Sigmoid colon (tissue), 4 donors: ENCODE measurements around the gene SYT7.

Experiments used
- POLR2AphosphoS5 ChIP-seq, 4 donors: sonication (generic); formaldehyde crosslinking; IDR thresholded peaks; one replicate each; pipeline ENCODE4 v1.6.1; 2017; ENCODE audit warnings: antibody characterized with exemption in 4 of 4
- TF ChIP-seq, protein P1 (sequence below), 4 experiments: fragments of 450-650 bp in 3 of 4; fragments of 200-600 bp in 1 of 4; IDR thresholded peaks; one replicate each; pipeline ENCODE4 v1.5.1; 2016 to 2019; ENCODE audit warnings: antibody characterized with exemption in 4 of 4, mild to moderate bottlenecking in 3 of 4, moderate library complexity in 2 of 4

DNA sequence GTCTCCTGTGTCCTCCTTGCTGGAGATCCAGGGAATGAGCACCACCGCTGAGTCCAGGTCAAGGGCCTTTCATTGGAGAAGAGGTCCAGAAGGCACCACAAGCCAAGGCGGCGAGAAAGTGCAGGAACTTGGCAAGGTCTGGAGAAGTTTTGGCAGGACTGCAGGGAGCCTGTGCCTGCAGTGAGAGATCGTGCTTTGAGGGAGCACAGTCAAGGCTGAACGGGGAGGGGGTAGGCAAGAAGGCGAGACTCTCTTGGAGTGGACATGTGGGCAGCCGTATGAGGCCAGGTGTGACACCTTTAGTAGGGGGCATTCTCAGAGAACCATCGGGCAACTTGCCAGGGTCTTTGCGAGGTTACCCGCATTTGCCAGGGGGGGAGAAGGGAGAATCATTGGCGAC is 41.9 kb downstream of the SYT7 start:
- TF ChIP-seq POLR2AphosphoS5 (IDR thresholded peaks at IDR 0.05), result no peak
- TF ChIP-seq, protein P1, sequence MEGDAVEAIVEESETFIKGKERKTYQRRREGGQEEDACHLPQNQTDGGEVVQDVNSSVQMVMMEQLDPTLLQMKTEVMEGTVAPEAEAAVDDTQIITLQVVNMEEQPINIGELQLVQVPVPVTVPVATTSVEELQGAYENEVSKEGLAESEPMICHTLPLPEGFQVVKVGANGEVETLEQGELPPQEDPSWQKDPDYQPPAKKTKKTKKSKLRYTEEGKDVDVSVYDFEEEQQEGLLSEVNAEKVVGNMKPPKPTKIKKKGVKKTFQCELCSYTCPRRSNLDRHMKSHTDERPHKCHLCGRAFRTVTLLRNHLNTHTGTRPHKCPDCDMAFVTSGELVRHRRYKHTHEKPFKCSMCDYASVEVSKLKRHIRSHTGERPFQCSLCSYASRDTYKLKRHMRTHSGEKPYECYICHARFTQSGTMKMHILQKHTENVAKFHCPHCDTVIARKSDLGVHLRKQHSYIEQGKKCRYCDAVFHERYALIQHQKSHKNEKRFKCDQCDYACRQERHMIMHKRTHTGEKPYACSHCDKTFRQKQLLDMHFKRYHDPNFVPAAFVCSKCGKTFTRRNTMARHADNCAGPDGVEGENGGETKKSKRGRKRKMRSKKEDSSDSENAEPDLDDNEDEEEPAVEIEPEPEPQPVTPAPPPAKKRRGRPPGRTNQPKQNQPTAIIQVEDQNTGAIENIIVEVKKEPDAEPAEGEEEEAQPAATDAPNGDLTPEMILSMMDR (IDR thresholded peaks at IDR 0.05), result no peak
